Endothelial cell of umbilical vein (primary cell): Measurements from ENCODE around the gene GLRA1.
"Not testable (repeated sequence)": the region's sequence is repeated elsewhere in the genome, so short reads cannot be mapped to it uniquely, and the experiment has no call there.

ENCODE experiments used
- EZH2 ChIP-seq: IDR thresholded peaks from 2 replicates; pipeline ENCODE4 v1.6.1; 2012; ENCODE audit warnings: borderline replicate concordance, low read depth, mild to moderate bottlenecking, moderate library complexity, low read length, inconsistent platforms; ENCODE audit not compliant: severe bottlenecking
- FOS ChIP-seq: IDR thresholded peaks from 2 replicates; pipeline ENCODE4 v1.6.1; 2011; ENCODE audit warnings: mild to moderate bottlenecking, low read length, moderate library complexity, borderline replicate concordance; ENCODE audit not compliant: insufficient read depth
- JUN ChIP-seq: IDR thresholded peaks from 2 replicates; pipeline ENCODE4 v1.6.1; 2011; ENCODE audit warnings: borderline replicate concordance, low read depth; ENCODE audit not compliant: insufficient read length, insufficient read depth
- MAX ChIP-seq: IDR thresholded peaks from 2 replicates; pipeline ENCODE4 v1.6.1; 2011; ENCODE audit not compliant: insufficient read depth, insufficient read length
- MYC ChIP-seq: IDR thresholded peaks from one replicate; pipeline ENCODE4 v1.6.1; 2011; ENCODE audit warnings: mild to moderate bottlenecking, low read depth, low read length
- POLR2A ChIP-seq: IDR thresholded peaks from 2 replicates; pipeline ENCODE4 v1.6.1; 2012; ENCODE audit warnings: low read depth, mild to moderate bottlenecking, control low read depth, low read length
- POLR2AphosphoS5 ChIP-seq: IDR thresholded peaks from 2 replicates; pipeline ENCODE4 v1.6.1; 2012; ENCODE audit warnings: low read depth, mild to moderate bottlenecking, control low read depth, low read length, moderate library complexity; ENCODE audit not compliant: insufficient read depth
- TF ChIP-seq, protein P1 (sequence below), 2 donors: IDR thresholded peaks; 1 replicate in 1 of 2; 2 replicates in 1 of 2; pipeline ENCODE4 v1.5.1; 2011; ENCODE audit warnings: low read length in 2 of 2, mild to moderate bottlenecking in 2 of 2, moderate library complexity in 2 of 2, control low read depth in 1 of 2, inconsistent platforms in 1 of 2, low read depth in 1 of 2; ENCODE audit not compliant: insufficient read depth in 1 of 2; ENCODE audit errors: extremely low read depth in 1 of 2

GRCh38 chr5:151893485-151893884 is 31.2 kb downstream of the GLRA1 start:
- not testable (repeated sequence) for TF ChIP-seq POLR2A, EZH2, POLR2AphosphoS5, MAX, JUN, MYC, FOS
- TF ChIP-seq, protein P1, sequence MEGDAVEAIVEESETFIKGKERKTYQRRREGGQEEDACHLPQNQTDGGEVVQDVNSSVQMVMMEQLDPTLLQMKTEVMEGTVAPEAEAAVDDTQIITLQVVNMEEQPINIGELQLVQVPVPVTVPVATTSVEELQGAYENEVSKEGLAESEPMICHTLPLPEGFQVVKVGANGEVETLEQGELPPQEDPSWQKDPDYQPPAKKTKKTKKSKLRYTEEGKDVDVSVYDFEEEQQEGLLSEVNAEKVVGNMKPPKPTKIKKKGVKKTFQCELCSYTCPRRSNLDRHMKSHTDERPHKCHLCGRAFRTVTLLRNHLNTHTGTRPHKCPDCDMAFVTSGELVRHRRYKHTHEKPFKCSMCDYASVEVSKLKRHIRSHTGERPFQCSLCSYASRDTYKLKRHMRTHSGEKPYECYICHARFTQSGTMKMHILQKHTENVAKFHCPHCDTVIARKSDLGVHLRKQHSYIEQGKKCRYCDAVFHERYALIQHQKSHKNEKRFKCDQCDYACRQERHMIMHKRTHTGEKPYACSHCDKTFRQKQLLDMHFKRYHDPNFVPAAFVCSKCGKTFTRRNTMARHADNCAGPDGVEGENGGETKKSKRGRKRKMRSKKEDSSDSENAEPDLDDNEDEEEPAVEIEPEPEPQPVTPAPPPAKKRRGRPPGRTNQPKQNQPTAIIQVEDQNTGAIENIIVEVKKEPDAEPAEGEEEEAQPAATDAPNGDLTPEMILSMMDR (IDR thresholded peaks at IDR 0.05; ENCODE audit: extremely low read depth in 1 of 2, insufficient read depth in 1 of 2, low read depth in 1 of 2, low read length in 2 of 2) = not testable (repeated sequence)
